GM21576 (cell line): Measurements from ENCODE around the gene NKAIN1.
"Not testable (repeated sequence)": the region's sequence is repeated elsewhere in the genome, so short reads cannot be mapped to it uniquely, and the experiment has no call there.

Experiments used
- ATAC-seq: cut with Tn5 transposase; IDR thresholded peaks from one replicate; pipeline ENCODE4 v1.9.1; 2021; ENCODE audit warnings: mild to moderate bottlenecking, moderate library complexity; ENCODE audit not compliant: unreplicated experiment

NKAIN1 gene

GRCh38 chr1:31239653-31240241 is at the start of gene NKAIN1:
TSS of gene NKAIN1 (minus strand) at chr1:31239887. CDS start at chr1:31239547, 340 bp downstream.
- ATAC-seq: no peak

DNA sequence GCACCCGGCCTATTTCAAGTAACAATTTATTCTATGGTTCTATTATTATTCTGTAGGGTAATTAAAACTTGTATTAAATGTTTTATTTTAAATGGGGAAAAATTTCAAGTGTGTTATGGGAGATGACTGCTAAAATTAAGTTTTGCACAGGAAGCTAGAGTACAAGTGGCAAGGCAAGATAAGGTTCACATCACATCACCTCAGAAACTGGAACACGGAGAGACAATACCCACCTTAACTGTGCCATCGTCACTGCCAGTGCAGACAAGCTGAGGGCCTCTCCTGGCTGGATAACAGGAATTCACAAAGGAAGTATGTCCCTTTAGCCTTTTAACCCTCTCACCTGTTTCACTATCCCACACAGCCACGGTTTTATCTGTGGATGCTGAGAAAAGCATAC is 49.3 kb upstream of the NKAIN1 start:
- no peak for ATAC-seq

- not testable (repeated sequence) for ATAC-seq
Measured at GRCh38 chr1:31287791-31288190, 48.1 kb upstream of the NKAIN1 start.

DNA sequence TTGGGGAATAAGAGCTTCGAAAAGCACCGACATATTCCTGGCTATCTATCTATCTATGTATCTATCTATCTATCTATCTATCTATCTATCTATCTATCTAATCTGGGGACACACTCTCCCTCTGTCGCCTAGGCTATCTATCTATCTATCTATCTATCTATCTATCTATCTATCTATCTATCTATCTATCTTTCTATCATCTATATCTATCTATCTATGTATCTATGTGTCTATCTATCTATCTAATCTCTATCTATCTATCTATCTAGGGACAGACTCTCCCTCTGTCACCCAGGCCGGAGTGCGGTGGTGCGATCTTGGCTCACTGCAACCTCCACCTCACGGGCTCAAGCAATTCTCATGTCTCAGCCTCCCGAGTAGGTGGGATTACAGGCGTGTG is 42.7 kb upstream of the NKAIN1 start:
- ATAC-seq: not testable (repeated sequence)

GRCh38 chr1:31273619-31274018 is 33.9 kb upstream of the NKAIN1 start:
- ATAC-seq: no peak

- ATAC-seq: no peak
Measured at GRCh38 chr1:31272369-31272768, 32.7 kb upstream of the NKAIN1 start.

GRCh38 chr1:31266547-31266946 is 26.9 kb upstream of the NKAIN1 start:
- ATAC-seq: no peak

- no peak for ATAC-seq
Measured at GRCh38 chr1:31264790-31265386, 25.2 kb upstream of the NKAIN1 start.

- no peak for ATAC-seq
Measured at GRCh38 chr1:31263408-31263807, 23.7 kb upstream of the NKAIN1 start.

GRCh38 chr1:31262393-31262792 is 22.7 kb upstream of the NKAIN1 start:
- ATAC-seq: not testable (repeated sequence)

- ATAC-seq: no peak
Measured at GRCh38 chr1:31261916-31262315, 22.2 kb upstream of the NKAIN1 start.

GRCh38 chr1:31259746-31260145 is 20.1 kb upstream of the NKAIN1 start:
- ATAC-seq: no peak

- no peak for ATAC-seq
Measured at GRCh38 chr1:31258581-31258980, 18.9 kb upstream of the NKAIN1 start.

GRCh38 chr1:31257213-31257612 is 17.5 kb upstream of the NKAIN1 start:
- no peak for ATAC-seq

- ATAC-seq: no peak
Measured at GRCh38 chr1:31249854-31250253, 10.2 kb upstream of the NKAIN1 start.

DNA sequence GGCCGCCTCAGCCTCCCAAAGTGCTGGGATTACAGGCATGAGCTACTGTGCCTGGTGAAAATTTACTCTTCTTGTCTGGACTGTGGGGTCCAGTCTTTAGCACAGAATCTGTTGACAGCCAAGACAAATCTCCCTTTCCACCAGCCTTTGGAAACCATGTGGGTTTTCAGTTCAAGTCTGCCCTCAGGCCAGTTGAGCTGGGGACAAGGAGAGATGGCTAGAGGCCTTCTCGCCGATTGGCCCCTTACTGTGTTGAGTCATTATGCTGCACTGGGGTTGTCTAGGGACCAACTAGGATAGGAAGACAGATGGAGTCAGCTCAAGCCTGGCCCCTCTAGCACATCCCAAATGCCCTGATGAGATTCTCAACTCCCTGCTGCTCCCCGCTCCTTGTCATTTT is 8.6 kb upstream of the NKAIN1 start:
- ATAC-seq: no peak

DNA sequence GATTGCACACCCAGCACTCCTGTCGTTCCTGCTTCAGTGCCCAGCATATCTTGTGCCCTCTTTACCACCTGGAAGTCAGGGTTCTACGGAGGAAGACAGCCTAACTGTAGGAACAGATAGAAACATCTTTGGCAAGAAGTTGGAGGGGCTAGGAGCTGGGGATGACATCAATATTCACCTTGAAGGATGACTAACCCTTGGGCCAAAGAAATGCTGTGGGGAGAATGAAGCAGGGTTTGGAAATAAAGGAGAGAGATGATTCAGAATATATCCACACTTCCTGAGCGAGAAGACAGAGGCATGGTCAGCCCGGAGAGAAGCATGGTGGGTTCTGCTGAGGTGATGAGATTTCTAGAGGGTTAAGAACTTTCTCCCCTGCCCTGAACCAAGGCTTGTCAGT is 4.6 kb upstream of the NKAIN1 start:
- no peak for ATAC-seq

DNA sequence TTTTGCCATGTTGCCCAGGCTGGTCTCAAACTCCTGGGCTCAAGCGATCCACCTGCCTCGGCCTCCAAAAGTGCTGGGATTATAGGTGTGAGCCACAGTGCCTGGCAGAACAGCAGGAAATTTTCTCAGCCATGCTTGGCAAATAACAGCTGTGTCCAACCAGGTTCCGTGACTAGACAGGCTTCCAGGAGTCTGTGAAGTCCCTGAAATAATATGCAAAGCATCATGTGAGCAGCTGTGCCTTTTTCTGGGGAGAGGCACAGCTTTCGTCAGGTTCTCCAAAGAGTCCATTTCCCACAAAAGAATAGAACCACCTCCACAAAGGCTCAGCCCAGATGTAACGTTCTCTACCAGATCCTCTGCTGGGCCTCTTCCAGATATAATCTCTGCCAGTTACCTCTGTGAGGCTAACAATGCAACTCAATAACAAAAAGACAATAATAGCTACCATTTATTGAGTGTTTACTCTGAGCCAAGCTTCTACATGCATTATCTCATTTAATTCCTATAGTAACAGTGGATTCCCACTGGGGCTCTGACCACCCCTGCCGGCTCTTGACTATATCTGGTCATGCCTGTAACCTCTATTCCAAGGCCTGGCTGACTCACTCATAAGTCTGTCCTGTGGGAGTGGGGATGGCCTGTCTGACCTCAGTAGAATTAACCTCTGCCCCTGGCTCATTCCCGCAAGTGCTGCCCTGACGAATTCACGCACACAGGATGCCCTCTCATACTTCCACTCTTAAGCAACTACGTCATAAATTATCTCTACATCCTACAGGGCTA is 4.0 kb upstream of the NKAIN1 start:
- ATAC-seq: no peak

- no peak for ATAC-seq
Measured at GRCh38 chr1:31241321-31241720, 1.6 kb upstream of the NKAIN1 start.

- no peak for ATAC-seq
Measured at GRCh38 chr1:31238986-31239613, 587 bp downstream of the NKAIN1 start.

GRCh38 chr1:31238612-31238985 is 1.1 kb downstream of the NKAIN1 start:
- no peak for ATAC-seq

DNA sequence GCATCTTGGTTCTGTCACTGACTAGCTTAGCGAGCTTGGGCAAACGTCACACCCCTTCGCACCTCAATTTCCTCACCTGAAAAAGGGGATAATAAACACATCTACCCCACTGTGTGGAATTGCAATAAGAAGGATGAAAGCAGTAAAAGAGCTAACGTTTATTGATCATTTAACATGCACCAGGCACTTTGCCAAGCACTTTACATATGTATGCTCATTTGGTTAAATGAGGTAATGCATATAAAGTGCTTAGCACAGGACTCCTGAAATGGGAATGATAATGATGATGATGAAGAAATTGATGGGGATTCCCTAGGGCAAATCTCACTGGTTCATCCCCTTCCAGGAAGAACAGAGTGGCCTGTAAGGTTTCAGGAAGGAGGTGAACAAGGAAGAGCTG is 4.8 kb downstream of the NKAIN1 start:
- no peak for ATAC-seq
